WTC11 (cell line): ENCODE results near the gene GIMAP7. TPM values are rescaled to one million over a fixed set of nuclear protein-coding genes. Genes with fewer than 3 reads are reported as not detected.
"Not testable (repeated sequence)": the region's sequence is repeated elsewhere in the genome, so short reads cannot be mapped to it uniquely, and the experiment has no call there.

ENCODE experiments used
- ATAC-seq: fragments of 200-7000 bp; cut with Tn5 transposase; 2 replicates; pipeline ENCODE4 v1.10.0; 2021; ENCODE audit warnings: mild to moderate bottlenecking, moderate library complexity
- CTCF ChIA-PET: fragments of 300-600 bp; sonication (Branson Sonifier 250); formaldehyde crosslinking; loops from one replicate; lab custom pipeline; 2021; ENCODE audit warnings: antibody characterized with exemption; lab: Charles Lee
- POLR2A ChIA-PET: fragments of 350-600 bp; sonication (Branson Sonifier 250); formaldehyde crosslinking; loops from one replicate; lab custom pipeline; 2021; ENCODE audit warnings: antibody characterized with exemption; lab: Charles Lee
- DNase-seq: peaks from one replicate; pipeline ENCODE4 v3.0.0; 2021; ENCODE audit warnings: low spot score
- H3K27ac Mint-ChIP-seq: 2 replicates; pipeline ENCODE4 v1.8.0; 2021; ENCODE audit warnings: mixed read lengths
- H3K27me3 Mint-ChIP-seq: 2 replicates; pipeline ENCODE4 v1.8.0; 2021; ENCODE audit warnings: low read depth, mild to moderate bottlenecking, moderate library complexity, mixed read lengths
- H3K36me3 Mint-ChIP-seq: 2 replicates; pipeline ENCODE4 v1.8.0; 2021; ENCODE audit warnings: mixed read lengths
- H3K4me1 Mint-ChIP-seq: 2 replicates; pipeline ENCODE4 v1.8.0; 2022; ENCODE audit warnings: mixed read lengths
- H3K4me3 Mint-ChIP-seq: 2 replicates; pipeline ENCODE4 v1.8.0; 2021; ENCODE audit warnings: mild to moderate bottlenecking, moderate library complexity, mixed read lengths
- H3K9me3 Mint-ChIP-seq: 2 replicates; pipeline ENCODE4 v1.8.0; 2021; ENCODE audit warnings: mixed read lengths
- CREM ChIP-seq: sonication (generic); formaldehyde crosslinking; IDR thresholded peaks from 2 replicates; pipeline ENCODE4 v1.8.1; 2022; ENCODE audit warnings: mild to moderate bottlenecking, missing genetic modification reagents, moderate library complexity
- ESRRA ChIP-seq: sonication (generic); formaldehyde crosslinking; IDR thresholded peaks from 2 replicates; pipeline ENCODE4 v1.8.1; 2022; ENCODE audit warnings: mild to moderate bottlenecking, missing genetic modification reagents, borderline replicate concordance
- ETV6 ChIP-seq: sonication (generic); formaldehyde crosslinking; IDR thresholded peaks from 2 replicates; pipeline ENCODE4 v1.8.1; 2022; ENCODE audit warnings: mild to moderate bottlenecking, missing genetic modification reagents
- JAZF1 ChIP-seq: fragments of 250-450 bp; sonication (Bioruptor Pico); IDR thresholded peaks from 2 replicates; pipeline ENCODE4 v1.9.0; 2021; ENCODE audit warnings: moderate library complexity, mild to moderate bottlenecking, inconsistent platforms
- JUN ChIP-seq: sonication (generic); formaldehyde crosslinking; IDR thresholded peaks from 2 replicates; pipeline ENCODE4 v1.8.0; 2023; ENCODE audit warnings: mild to moderate bottlenecking, missing genetic modification reagents
- MYBL2 ChIP-seq: sonication (generic); formaldehyde crosslinking; IDR thresholded peaks from 2 replicates; pipeline ENCODE4 v1.8.1; 2023; ENCODE audit warnings: mild to moderate bottlenecking, moderate library complexity, missing genetic modification reagents
- OVOL2 ChIP-seq: fragments of 250-450 bp; sonication (Bioruptor Pico); IDR thresholded peaks from 2 replicates; pipeline ENCODE4 v1.9.0; 2021; ENCODE audit warnings: mild to moderate bottlenecking, borderline replicate concordance
- RELA ChIP-seq: sonication (generic); formaldehyde crosslinking; IDR thresholded peaks from 2 replicates; pipeline ENCODE4 v1.8.1; 2022; ENCODE audit warnings: missing genetic modification reagents, mild to moderate bottlenecking, borderline replicate concordance
- RORB ChIP-seq: fragments of 250-450 bp; sonication (Bioruptor Pico); IDR thresholded peaks from 2 replicates; pipeline ENCODE4 v1.9.0; 2021; ENCODE audit warnings: mild to moderate bottlenecking
- ZNF232 ChIP-seq: sonication (generic); formaldehyde crosslinking; IDR thresholded peaks from 2 replicates; pipeline ENCODE4 v1.8.0; 2022; ENCODE audit warnings: mild to moderate bottlenecking, missing genetic modification reagents
- ZNF396 ChIP-seq: fragments of 250-450 bp; sonication (Bioruptor Pico); IDR thresholded peaks from 2 replicates; pipeline ENCODE4 v1.8.0; 2021; ENCODE audit warnings: mild to moderate bottlenecking, moderate library complexity, borderline replicate concordance
- total RNA-seq: library from RNA; stranded (reverse); gene quantifications from 3 replicates; pipeline ENCODE4 v1.2.3, GENCODE V29; 2021
- TF ChIP-seq, protein P1 (sequence below): sonication (generic); formaldehyde crosslinking; IDR thresholded peaks from 2 replicates; pipeline ENCODE4 v1.8.1; 2023; ENCODE audit warnings: mild to moderate bottlenecking, missing genetic modification reagents
- TF ChIP-seq, protein P2 (sequence below): sonication (generic); formaldehyde crosslinking; IDR thresholded peaks from 2 replicates; pipeline ENCODE4 v1.8.0; 2022; ENCODE audit warnings: mild to moderate bottlenecking, missing genetic modification reagents
- TF ChIP-seq, protein P3 (sequence below): sonication (generic); formaldehyde crosslinking; IDR thresholded peaks from 2 replicates; pipeline ENCODE4 v1.8.1; 2022; ENCODE audit warnings: missing genetic modification reagents, borderline replicate concordance
- TF ChIP-seq, protein P4 (sequence below): sonication (generic); formaldehyde crosslinking; conservative IDR thresholded peaks from 2 replicates; pipeline ENCODE4 v1.8.1; 2022; ENCODE audit warnings: mild to moderate bottlenecking, missing genetic modification reagents
- TF ChIP-seq, protein P5 (sequence below): sonication (generic); formaldehyde crosslinking; IDR thresholded peaks from 2 replicates; pipeline ENCODE4 v1.8.0; 2023; ENCODE audit warnings: missing genetic modification reagents, mild to moderate bottlenecking, borderline replicate concordance

The GIMAP7 gene
- total RNA-seq, 1 experiment from 2014 or later, result 0.37 TPM

DNA sequence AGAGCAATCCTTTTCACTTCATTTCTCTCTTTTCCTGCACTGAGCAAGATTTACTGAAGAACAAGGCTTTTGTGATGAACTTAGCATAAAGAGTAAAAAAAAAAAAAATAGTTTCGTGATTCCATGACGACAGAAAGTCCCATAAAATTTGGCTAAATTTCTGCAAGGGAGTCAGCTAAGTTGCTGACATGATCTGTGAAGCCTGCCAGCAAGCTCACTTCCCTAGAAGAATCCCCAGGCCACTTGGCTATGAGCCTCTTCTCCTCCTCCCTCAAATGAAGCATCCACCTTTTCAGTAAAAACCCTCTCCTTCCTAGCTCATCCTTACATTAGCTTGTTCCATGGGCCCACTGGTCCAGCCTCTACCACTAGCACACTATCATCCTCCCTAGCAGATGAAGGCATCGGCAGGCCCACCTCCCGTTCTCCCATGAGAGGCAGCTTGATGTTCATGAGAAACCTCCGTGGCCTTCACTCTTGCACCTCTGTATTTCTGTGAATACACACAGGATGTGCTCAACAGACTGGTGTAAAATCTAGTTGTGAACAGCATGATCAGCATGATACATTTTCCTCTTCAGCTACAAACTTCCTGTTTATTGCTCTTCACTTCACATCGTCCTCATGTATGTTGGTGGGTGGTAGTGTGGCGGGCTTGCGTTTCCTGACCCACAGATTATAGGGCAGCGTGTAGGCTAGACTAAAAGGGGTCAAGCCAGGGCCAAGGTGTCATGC, 33.3 kb upstream of the GIMAP7 start:
- Mint-ChIP-seq H3K36me3 (no peaks in the 10 kb centered on the region), H3K9me3 (peaks cover 7% of the 10 kb centered on the region; the same call in 1 of the 2 replicates), H3K27me3 (peaks cover 8% of the 10 kb centered on the region), H3K27ac (no peak overlapping the region), H3K4me3 (no peak overlapping the region), H3K4me1 (peaks cover 16% of the 10 kb centered on the region)
- CTCF ChIA-PET, result interaction anchor here (2.0 kb wide), 1 partner anchor 32 kb away, joined by 5 read pairs; no protein-coding TSS in a partner anchor
- DNase-seq, result no peak
- POLR2A ChIA-PET, result no interaction called here
- TF ChIP-seq, protein P1, sequence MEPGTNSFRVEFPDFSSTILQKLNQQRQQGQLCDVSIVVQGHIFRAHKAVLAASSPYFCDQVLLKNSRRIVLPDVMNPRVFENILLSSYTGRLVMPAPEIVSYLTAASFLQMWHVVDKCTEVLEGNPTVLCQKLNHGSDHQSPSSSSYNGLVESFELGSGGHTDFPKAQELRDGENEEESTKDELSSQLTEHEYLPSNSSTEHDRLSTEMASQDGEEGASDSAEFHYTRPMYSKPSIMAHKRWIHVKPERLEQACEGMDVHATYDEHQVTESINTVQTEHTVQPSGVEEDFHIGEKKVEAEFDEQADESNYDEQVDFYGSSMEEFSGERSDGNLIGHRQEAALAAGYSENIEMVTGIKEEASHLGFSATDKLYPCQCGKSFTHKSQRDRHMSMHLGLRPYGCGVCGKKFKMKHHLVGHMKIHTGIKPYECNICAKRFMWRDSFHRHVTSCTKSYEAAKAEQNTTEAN (CRISPR knock-in tag), result no peak
- TF ChIP-seq, protein P2, sequence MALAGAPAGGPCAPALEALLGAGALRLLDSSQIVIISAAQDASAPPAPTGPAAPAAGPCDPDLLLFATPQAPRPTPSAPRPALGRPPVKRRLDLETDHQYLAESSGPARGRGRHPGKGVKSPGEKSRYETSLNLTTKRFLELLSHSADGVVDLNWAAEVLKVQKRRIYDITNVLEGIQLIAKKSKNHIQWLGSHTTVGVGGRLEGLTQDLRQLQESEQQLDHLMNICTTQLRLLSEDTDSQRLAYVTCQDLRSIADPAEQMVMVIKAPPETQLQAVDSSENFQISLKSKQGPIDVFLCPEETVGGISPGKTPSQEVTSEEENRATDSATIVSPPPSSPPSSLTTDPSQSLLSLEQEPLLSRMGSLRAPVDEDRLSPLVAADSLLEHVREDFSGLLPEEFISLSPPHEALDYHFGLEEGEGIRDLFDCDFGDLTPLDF, result no peak
- no peak for TF ChIP-seq JAZF1 (CRISPR knock-in tag)
- no peak for TF ChIP-seq OVOL2 (CRISPR knock-in tag)
- TF ChIP-seq, protein P3, sequence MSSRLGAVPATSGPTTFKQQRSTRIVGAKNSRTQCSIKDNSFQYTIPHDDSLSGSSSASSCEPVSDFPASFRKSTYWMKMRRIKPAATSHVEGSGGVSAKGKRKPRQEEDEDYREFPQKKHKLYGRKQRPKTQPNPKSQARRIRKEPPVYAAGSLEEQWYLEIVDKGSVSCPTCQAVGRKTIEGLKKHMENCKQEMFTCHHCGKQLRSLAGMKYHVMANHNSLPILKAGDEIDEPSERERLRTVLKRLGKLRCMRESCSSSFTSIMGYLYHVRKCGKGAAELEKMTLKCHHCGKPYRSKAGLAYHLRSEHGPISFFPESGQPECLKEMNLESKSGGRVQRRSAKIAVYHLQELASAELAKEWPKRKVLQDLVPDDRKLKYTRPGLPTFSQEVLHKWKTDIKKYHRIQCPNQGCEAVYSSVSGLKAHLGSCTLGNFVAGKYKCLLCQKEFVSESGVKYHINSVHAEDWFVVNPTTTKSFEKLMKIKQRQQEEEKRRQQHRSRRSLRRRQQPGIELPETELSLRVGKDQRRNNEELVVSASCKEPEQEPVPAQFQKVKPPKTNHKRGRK (CRISPR knock-in tag), result no peak
- no peak for TF ChIP-seq JUN (CRISPR knock-in tag)
- TF ChIP-seq ESRRA (CRISPR knock-in tag), result no peak
- TF ChIP-seq CREM, result no peak
- no peak for TF ChIP-seq MYBL2 (CRISPR knock-in tag)
- TF ChIP-seq, protein P4, sequence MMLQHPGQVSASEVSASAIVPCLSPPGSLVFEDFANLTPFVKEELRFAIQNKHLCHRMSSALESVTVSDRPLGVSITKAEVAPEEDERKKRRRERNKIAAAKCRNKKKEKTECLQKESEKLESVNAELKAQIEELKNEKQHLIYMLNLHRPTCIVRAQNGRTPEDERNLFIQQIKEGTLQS, result no peak
- TF ChIP-seq, protein P5, sequence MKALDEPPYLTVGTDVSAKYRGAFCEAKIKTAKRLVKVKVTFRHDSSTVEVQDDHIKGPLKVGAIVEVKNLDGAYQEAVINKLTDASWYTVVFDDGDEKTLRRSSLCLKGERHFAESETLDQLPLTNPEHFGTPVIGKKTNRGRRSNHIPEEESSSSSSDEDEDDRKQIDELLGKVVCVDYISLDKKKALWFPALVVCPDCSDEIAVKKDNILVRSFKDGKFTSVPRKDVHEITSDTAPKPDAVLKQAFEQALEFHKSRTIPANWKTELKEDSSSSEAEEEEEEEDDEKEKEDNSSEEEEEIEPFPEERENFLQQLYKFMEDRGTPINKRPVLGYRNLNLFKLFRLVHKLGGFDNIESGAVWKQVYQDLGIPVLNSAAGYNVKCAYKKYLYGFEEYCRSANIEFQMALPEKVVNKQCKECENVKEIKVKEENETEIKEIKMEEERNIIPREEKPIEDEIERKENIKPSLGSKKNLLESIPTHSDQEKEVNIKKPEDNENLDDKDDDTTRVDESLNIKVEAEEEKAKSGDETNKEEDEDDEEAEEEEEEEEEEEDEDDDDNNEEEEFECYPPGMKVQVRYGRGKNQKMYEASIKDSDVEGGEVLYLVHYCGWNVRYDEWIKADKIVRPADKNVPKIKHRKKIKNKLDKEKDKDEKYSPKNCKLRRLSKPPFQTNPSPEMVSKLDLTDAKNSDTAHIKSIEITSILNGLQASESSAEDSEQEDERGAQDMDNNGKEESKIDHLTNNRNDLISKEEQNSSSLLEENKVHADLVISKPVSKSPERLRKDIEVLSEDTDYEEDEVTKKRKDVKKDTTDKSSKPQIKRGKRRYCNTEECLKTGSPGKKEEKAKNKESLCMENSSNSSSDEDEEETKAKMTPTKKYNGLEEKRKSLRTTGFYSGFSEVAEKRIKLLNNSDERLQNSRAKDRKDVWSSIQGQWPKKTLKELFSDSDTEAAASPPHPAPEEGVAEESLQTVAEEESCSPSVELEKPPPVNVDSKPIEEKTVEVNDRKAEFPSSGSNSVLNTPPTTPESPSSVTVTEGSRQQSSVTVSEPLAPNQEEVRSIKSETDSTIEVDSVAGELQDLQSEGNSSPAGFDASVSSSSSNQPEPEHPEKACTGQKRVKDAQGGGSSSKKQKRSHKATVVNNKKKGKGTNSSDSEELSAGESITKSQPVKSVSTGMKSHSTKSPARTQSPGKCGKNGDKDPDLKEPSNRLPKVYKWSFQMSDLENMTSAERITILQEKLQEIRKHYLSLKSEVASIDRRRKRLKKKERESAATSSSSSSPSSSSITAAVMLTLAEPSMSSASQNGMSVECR (CRISPR knock-in tag), result no peak
- TF ChIP-seq RORB (CRISPR knock-in tag), result no peak
- no peak for TF ChIP-seq ZNF232 (CRISPR knock-in tag)
- TF ChIP-seq ETV6 (CRISPR knock-in tag), result no peak
- no peak for ATAC-seq

GRCh38 chr7:150481922-150482321, 32.8 kb upstream of the GIMAP7 start:
- Mint-ChIP-seq H3K4me1 (peaks cover 12% of the 10 kb centered on the region), H3K27ac (no peak overlapping the region), H3K27me3 (peaks cover 8% of the 10 kb centered on the region), H3K9me3 (0 out of 2 replicates have a peak, but pooled peaks cover 2% of the 10 kb centered on the region), H3K4me3 (no peak overlapping the region), H3K36me3 (no peaks in the 10 kb centered on the region)
- DNase-seq (no peak), ATAC-seq (no peak)
- ChIA-PET POLR2A (no interaction called here), CTCF (no interaction called here)
- no peak for TF ChIP-seq RELA (CRISPR knock-in tag)
- TF ChIP-seq ZNF396, result no peak

GRCh38 chr7:150483514-150483913, 31.2 kb upstream of the GIMAP7 start:
- DNase-seq, CTCF ChIA-PET, POLR2A ChIA-PET, H3K4me3 Mint-ChIP-seq, H3K9me3 Mint-ChIP-seq, H3K27ac Mint-ChIP-seq, H3K4me1 Mint-ChIP-seq, H3K36me3 Mint-ChIP-seq, ATAC-seq: not testable (repeated sequence)
- H3K27me3 Mint-ChIP-seq, result peaks cover 15% of the 10 kb centered on the region

- peaks cover 15% of the 10 kb centered on the region for H3K27me3 Mint-ChIP-seq
- ATAC-seq, H3K27ac Mint-ChIP-seq, H3K36me3 Mint-ChIP-seq, H3K9me3 Mint-ChIP-seq, POLR2A ChIA-PET, H3K4me1 Mint-ChIP-seq, H3K4me3 Mint-ChIP-seq, DNase-seq: not testable (repeated sequence)
- CTCF ChIA-PET, result interaction anchor here (0.6 kb wide), 1 partner anchor 13 kb away, joined by 3 read pairs; no protein-coding TSS in a partner anchor
Observed at GRCh38 chr7:150484071-150484470, 30.6 kb upstream of the GIMAP7 start.
